ENCODE results near the gene METTL25B. TPM values are rescaled to one million over a fixed set of nuclear protein-coding genes. Genes with fewer than 3 reads are reported as not detected.
A peak's percentile ranks its signal among the peaks of the same experiment; 100 is the strongest.

Gene METTL25B
- total RNA-seq, 4 donors from 2014 or later, result 12.9 to 28.0 (median 17.6) TPM

- no peak for DNase-seq
- in situ Hi-C loops (cut with MboI; ENCODE audit: low sequenced_read_pairs in 4 of 4), result loop anchor here in 2 of 4 donors (25.0 kb wide), 2 partner anchors 180 to 205 kb away; partner anchors contain the start of genes INSRR (in 1 of the 2), NTRK1 (in 1 of the 2) and PEAR1 (in 1 of the 2)
- TF ChIP-seq CTCF (IDR thresholded peaks at IDR 0.05 in 4 of 5, conservative IDR thresholded peaks at IDR 0.05 in 1 of 5), result no peak
- TF ChIP-seq POLR2A (IDR thresholded peaks at IDR 0.05), result no peak
Observed at GRCh38 chr1:156682166-156682890, 45.9 kb upstream of the METTL25B start.

GRCh38 chr1:156684227-156684782 lies 44.0 kb upstream of the METTL25B start:
- ATAC-seq (no peak), DNase-seq (no peak)
- TF ChIP-seq POLR2A (IDR thresholded peaks at IDR 0.05), result no peak
- TF ChIP-seq CTCF (IDR thresholded peaks at IDR 0.05 in 4 of 5, conservative IDR thresholded peaks at IDR 0.05 in 1 of 5), result no peak
- no peaks in the 10 kb centered on the region for H3K36me3 ChIP-seq
- intact Hi-C loops (cut with DNase I; ENCODE audit: low total_unique reads), result no loop called here
- H3K9me3 ChIP-seq, result no peaks in the 10 kb centered on the region
- in situ Hi-C loops (cut with MboI; ENCODE audit: low sequenced_read_pairs in 4 of 4), result loop anchor here in 2 of 4 donors (25.0 kb wide), 2 partner anchors 178 to 203 kb away; partner anchors contain the start of genes INSRR (in 1 of the 2), NTRK1 (in 1 of the 2) and PEAR1 (in 1 of the 2)
- H3K27ac ChIP-seq, result no peak overlapping the region
- no peak overlapping the region for H3K4me3 ChIP-seq
- no peaks in the 10 kb centered on the region for H3K27me3 ChIP-seq
- H3K4me1 ChIP-seq, result peaks cover 2 to 7% of the 10 kb centered on the region in 2 donors

More at GRCh38 chr1:156682166-156682890, 45.9 kb upstream of the METTL25B start:
- intact Hi-C loops (cut with DNase I; ENCODE audit: low total_unique reads), result no loop called here
- Histone ChIP-seq H3K4me3 (no peak overlapping the region), H3K27me3 (no peaks in the 10 kb centered on the region), H3K4me1 (peaks cover 4 to 6% of the 10 kb centered on the region in 2 donors), H3K36me3 (no peaks in the 10 kb centered on the region), H3K27ac (no peak overlapping the region), H3K9me3 (no peaks in the 10 kb centered on the region)
- no peak for ATAC-seq

GRCh38 chr1:156689035-156689952 lies 39.0 kb upstream of the METTL25B start:
- intact Hi-C loops (cut with DNase I; ENCODE audit: low total_unique reads), result loop anchor here (1.0 kb wide), 2 partner anchors 16 to 36 kb away; partner anchors contain the start of gene CRABP2
- Histone ChIP-seq H3K36me3 (no peaks in the 10 kb centered on the region), H3K27me3 (peaks cover 0 to 2% (median 0%) of the 10 kb centered on the region in 3 donors), H3K27ac (peak overlapping the region in 3 of 4 donors; percentile 29 to 64 (median 64)), H3K4me1 (peaks cover 9 to 13% of the 10 kb centered on the region in 2 donors), H3K9me3 (no peaks in the 10 kb centered on the region), H3K4me3 (peak overlapping the region; percentile 20 to 36 (median 32))
- DNase-seq (peak; percentile 38 to 72), ATAC-seq (peak; percentile 83 to 88)
- TF ChIP-seq POLR2A (IDR thresholded peaks at IDR 0.05) (no peak), CTCF (IDR thresholded peaks at IDR 0.05 in 4 of 5, conservative IDR thresholded peaks at IDR 0.05 in 1 of 5) (peak; percentile 92 to 95 (median 93))
- in situ Hi-C loops (cut with MboI; ENCODE audit: low sequenced_read_pairs in 4 of 4), result loop anchor here in 2 of 4 donors (5.0 to 25.0 kb wide), 3 partner anchors 38 to 198 kb away; partner anchors contain the start of genes INSRR (in 1 of the 2), ISG20L2 (in 1 of the 2), METTL25B (in 1 of the 2) and NTRK1 (in 1 of the 2)
